Neutrophil (primary cell): Measurements from ENCODE around the gene HPS1.

Experiments used
- H3K27ac ChIP-seq: fragments of 200-600 bp; sonication (generic); 2 replicates; pipeline ENCODE4 v1.5.1; 2016; ENCODE audit warnings: mild to moderate bottlenecking, moderate library complexity
- H3K27me3 ChIP-seq: fragments of 200-600 bp; sonication (generic); 2 replicates; pipeline ENCODE4 v1.6.0; 2016; ENCODE audit warnings: mild to moderate bottlenecking
- H3K36me3 ChIP-seq: fragments of 200-600 bp; sonication (generic); 2 replicates; pipeline ENCODE4 v1.5.1; 2017
- H3K4me1 ChIP-seq, 2 experiments: fragments of 200-600 bp in 1 of 2; sonication (generic) in 1 of 2; 1 replicate in 1 of 2; 2 replicates in 1 of 2; pipeline versions ENCODE4 v1.5.1 to v1.6.1; 2013 to 2016; ENCODE audit warnings: low read depth in 1 of 2, low read length in 1 of 2, mild to moderate bottlenecking in 1 of 2, moderate library complexity in 1 of 2; ENCODE audit not compliant: control insufficient read depth in 1 of 2, insufficient read depth in 1 of 2
- H3K4me3 ChIP-seq, 2 experiments: fragments of 200-600 bp in 1 of 2; sonication (generic) in 1 of 2; 1 replicate in 1 of 2; 2 replicates in 1 of 2; pipeline ENCODE4 v1.5.1; 2013 to 2016; ENCODE audit warnings: low read depth in 1 of 2, low read length in 1 of 2, mild to moderate bottlenecking in 1 of 2, moderate library complexity in 1 of 2
- H3K9me3 ChIP-seq: fragments of 200-600 bp; sonication (generic); 2 replicates; pipeline ENCODE4 v1.5.1; 2016
- TF ChIP-seq, protein P1 (sequence below): fragments of 200-600 bp; sonication (generic); IDR thresholded peaks from 2 replicates; pipeline ENCODE4 v1.5.1; 2016; ENCODE audit warnings: antibody characterized with exemption

HPS1 gene

DNA sequence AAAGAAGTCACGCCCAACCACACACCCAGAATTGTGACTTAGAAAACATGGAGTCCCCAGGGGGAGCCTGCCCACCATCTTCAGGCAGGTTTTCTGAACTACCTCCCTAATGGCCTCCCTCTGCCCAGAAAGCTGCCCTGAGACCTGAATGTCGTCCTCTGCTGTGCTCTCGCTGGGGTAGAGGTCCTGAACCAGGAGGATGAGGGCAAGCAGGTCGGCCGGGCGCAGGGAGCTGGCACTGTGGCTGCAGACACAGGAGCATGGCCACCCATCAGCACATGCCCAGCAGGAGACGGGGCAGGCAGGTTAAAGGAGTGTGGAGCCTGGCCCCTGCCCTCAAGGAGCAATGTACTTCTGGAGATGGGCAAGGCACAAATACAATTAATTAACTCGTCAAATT lies 16.3 kb downstream of the HPS1 start:
- Histone ChIP-seq H3K27me3 (no peaks in the 10 kb centered on the region), H3K27ac (no peak overlapping the region), H3K36me3 (peaks cover 94% of the 10 kb centered on the region), H3K9me3 (no peaks in the 10 kb centered on the region), H3K4me1 (no peaks in the 10 kb centered on the region), H3K4me3 (no peak overlapping the region)
- TF ChIP-seq, protein P1, sequence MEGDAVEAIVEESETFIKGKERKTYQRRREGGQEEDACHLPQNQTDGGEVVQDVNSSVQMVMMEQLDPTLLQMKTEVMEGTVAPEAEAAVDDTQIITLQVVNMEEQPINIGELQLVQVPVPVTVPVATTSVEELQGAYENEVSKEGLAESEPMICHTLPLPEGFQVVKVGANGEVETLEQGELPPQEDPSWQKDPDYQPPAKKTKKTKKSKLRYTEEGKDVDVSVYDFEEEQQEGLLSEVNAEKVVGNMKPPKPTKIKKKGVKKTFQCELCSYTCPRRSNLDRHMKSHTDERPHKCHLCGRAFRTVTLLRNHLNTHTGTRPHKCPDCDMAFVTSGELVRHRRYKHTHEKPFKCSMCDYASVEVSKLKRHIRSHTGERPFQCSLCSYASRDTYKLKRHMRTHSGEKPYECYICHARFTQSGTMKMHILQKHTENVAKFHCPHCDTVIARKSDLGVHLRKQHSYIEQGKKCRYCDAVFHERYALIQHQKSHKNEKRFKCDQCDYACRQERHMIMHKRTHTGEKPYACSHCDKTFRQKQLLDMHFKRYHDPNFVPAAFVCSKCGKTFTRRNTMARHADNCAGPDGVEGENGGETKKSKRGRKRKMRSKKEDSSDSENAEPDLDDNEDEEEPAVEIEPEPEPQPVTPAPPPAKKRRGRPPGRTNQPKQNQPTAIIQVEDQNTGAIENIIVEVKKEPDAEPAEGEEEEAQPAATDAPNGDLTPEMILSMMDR = no peak

DNA sequence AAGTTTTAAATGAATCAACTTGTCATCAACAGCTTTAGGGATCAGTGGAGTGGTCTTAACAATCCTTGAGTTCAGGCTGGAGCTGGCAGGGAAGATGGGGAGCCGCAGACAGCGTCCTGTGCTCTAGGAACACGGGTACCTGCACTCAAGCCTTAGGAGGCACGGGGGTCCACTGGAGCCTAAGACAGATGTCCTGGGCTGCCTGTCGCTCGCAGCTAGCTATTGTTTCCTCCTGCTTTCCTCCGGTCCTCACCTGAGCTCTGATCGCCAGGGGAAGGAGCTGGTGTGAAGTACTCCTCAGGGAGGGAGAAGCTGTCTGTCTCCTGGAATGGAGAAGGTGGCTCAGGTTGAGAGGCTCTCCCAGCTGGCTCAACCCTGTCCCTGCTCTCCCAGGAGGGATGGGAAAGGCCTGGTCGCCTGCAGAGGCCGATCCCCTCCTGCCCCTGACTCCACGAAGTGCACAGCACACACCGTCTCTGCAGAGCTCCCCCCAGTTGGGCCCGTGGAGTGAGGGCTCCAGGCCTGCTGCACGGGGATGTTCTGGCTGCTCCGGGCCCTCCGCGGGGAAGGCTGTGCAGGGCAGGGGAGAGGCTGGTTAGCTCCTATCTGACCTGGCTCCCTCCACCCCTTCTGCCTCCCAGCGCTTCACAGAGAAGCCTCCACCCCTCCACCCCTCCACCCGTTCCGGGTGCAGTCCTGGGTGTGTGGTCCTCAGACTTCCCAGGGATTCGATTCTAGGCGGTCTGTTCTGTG lies 17.2 kb downstream of the HPS1 start:
- Histone ChIP-seq H3K9me3 (no peaks in the 10 kb centered on the region), H3K4me1 (no peaks in the 10 kb centered on the region), H3K4me3 (no peak overlapping the region), H3K27ac (no peak overlapping the region), H3K27me3 (no peaks in the 10 kb centered on the region), H3K36me3 (peaks cover 94% of the 10 kb centered on the region)
- TF ChIP-seq, protein P1 = no peak

DNA sequence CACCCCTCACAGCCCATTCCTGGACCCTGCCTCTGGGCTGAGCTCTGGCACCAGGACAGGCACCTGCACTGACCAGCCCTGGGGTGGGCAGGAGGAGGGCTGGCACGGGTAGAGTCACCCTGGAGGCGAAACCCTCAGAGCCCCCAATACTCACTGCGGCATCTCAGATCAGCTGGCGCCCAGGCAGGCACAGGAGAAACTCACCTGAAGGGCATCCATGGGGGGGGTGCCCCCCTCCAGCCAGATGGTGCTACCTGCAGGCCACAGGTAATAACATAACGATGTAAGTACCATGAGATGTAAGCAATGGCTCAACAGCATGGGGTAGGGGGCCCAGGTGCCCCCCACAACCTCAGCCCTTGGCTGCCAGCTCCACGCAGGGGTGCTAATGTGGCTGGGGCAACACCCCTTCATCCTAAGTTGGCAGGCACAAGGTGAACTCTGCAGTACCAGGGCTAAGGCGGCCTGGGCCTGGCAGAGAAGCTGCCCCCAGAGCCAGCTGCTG lies 19.7 kb downstream of the HPS1 start:
- TF ChIP-seq, protein P1 = no peak
- no peaks in the 10 kb centered on the region for H3K9me3 ChIP-seq
- H3K27ac ChIP-seq = no peak overlapping the region
- no peaks in the 10 kb centered on the region for H3K4me1 ChIP-seq
- no peaks in the 10 kb centered on the region for H3K27me3 ChIP-seq
- no peak overlapping the region for H3K4me3 ChIP-seq
- peaks cover 98% of the 10 kb centered on the region for H3K36me3 ChIP-seq

DNA sequence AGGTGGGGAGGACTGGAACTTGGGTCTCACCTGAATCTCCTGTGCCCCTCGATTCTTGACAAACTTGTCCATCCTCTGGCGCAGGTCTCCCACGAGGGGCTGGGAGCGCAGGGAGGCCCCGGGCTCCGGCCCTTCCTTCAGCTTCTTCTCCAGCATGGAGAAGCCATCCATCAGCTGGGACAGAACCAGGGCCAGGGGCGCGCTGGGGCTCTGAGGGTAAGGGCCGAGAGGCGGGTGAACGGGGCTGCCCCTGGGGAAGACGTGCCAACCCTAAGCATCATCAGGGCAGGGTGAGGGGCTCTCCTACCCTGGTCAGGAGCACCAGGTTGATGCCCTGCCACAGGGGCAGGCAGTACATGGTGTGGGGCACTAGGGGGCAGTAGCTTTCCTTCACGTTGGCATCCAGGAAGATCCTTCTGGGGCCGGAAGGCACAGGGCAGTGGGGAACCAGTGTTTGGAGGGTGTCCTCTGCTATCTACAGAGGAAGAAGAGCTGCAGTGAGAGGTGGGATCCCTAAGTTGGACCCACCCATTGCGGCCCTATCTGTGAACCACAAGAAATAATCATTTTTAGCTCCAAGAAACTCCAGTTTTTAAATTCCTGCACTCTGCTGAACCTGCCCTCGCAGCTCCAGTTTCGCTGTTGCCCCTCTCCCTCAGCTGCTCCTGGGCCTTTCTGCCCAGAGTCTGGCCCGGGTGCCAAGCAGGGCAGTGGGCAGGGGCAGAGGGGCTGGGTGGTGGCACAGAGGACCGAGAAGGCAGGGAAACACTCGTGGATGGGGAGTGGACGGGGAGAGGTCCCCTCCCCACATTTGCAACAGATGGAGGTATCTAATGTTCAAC lies 21.0 kb downstream of the HPS1 start:
- TF ChIP-seq, protein P1 = peak; percentile 39
- Histone ChIP-seq H3K27ac (no peak overlapping the region), H3K4me3 (no peak overlapping the region), H3K9me3 (no peaks in the 10 kb centered on the region), H3K36me3 (peaks cover 98% of the 10 kb centered on the region), H3K4me1 (no peaks in the 10 kb centered on the region), H3K27me3 (no peaks in the 10 kb centered on the region)

DNA sequence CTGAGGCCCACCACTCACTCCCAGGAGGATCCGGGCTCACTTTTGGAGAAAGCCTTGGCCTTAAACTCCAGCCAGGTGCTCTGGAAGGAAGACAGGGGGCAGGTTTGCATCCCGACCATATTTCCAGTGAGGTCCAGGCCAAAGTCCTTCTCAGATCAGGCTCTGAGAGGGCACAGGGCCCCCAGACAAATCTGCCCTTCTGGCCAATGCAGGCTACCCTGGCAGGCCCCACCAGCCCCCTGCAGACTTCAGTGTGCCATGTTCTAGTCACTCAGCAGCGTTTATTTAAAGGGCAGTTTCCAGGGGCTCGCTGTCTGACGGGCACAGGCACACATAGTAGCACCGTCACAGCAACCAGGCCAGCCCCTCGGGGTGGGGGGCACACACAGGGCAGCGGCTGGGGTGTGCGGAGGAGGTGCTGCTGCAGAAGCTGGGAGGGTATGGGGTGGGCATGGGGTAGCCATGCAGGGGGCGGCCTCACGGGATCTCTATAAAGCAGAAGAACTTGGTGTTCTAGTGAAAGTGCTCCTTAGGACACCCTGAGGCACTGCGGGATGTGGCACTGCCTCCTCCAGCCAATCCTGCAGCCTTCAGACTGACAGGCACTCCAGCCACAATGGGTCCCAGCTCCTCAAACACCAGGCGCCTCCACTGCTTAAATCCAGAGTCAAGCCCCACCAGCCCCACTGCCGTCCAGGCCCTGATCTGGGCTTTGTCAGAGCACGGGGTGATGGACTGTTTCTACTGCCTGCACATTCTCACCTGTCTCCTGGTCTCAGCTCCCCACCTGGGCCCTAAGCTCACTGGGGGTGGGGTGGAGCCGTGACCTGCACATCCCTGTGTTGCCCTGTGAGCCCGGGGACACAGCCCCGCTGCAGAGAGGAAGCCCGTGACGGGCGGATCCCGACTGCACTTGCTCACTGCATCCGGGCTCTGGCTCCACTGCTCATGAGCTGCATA lies 22.2 kb downstream of the HPS1 start:
- Histone ChIP-seq H3K36me3 (peaks cover 98% of the 10 kb centered on the region), H3K27ac (no peak overlapping the region), H3K9me3 (no peaks in the 10 kb centered on the region), H3K4me3 (no peak overlapping the region), H3K27me3 (no peaks in the 10 kb centered on the region), H3K4me1 (no peaks in the 10 kb centered on the region)
- TF ChIP-seq, protein P1 = no peak
